Cerebellar cortex (tissue), 1 donor: ENCODE data around the gene ROBO1.

Experiments
- DNase-seq: peaks from one replicate; pipeline ENCODE4 v3.0.0-alpha.2; 2015; ENCODE audit warnings: low spot score

The ROBO1 gene

DNA sequence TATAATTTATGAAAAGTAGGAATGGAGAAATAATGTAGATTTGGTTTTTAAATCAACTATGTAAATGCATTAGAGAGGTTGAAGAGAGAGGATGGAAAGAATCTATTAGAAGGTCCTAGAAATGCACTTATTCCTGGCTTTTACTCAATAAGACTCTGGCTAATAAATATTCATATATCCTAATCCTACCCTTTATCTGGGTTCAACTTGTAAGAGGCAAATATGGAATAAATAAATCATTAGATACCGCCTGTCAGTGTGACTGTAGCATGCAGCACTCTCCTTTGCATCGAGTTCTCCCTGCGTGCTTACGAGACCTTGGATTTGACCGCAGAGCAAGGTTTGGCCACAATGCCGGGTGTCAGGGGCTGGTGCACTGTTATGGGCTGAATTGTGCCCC lies 1156.5 kb downstream of the ROBO1 start:
- no peak for DNase-seq

GRCh38 chr3:78610462-78611125 lies 1157.2 kb downstream of the ROBO1 start:
- DNase-seq, result no peak

- peak; percentile 74 for DNase-seq
Measured at GRCh38 chr3:78606756-78607155, 1161.0 kb downstream of the ROBO1 start.

GRCh38 chr3:78605178-78605577 lies 1162.6 kb downstream of the ROBO1 start:
- DNase-seq, result no peak

DNA sequence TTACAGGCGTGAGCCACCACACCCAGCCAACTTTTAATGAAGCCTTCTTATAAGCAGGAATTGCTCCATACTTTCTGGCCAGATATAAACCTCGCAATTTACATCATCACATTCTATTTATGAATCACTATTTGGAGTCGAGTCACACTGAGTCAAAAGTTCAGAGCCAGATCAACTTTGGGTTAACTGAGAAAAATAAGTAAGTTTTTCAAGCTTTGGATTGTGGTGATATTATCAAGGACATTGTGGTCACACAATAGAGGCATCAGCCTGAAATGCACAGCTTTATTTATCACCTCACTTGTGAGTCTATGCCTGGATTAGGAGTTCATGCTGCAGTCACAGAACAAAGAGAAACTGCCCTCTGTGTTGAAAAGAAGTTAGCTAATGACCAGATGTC lies 1163.5 kb downstream of the ROBO1 start:
- DNase-seq, result no peak

GRCh38 chr3:78601249-78601648 lies 1166.5 kb downstream of the ROBO1 start:
- no peak for DNase-seq

DNA sequence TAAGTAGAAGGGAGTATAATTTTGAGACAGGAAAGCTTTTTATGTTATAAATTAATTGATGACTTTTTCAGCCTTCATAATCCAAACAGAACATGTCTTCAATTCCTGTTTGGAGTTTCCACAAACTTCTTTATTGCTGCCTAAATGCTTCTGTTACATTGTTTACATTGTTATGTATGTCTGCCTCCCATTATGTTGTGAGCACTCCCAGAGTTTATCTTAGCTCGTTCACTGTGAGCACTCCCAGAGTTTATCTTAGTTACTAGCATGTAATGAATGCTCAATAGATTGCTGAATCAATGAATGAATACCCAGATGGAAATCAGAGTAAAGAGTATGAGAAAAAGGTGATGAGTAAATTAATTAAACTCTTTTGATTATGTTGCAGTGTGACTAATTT lies 1178.0 kb downstream of the ROBO1 start:
- no peak for DNase-seq

DNA sequence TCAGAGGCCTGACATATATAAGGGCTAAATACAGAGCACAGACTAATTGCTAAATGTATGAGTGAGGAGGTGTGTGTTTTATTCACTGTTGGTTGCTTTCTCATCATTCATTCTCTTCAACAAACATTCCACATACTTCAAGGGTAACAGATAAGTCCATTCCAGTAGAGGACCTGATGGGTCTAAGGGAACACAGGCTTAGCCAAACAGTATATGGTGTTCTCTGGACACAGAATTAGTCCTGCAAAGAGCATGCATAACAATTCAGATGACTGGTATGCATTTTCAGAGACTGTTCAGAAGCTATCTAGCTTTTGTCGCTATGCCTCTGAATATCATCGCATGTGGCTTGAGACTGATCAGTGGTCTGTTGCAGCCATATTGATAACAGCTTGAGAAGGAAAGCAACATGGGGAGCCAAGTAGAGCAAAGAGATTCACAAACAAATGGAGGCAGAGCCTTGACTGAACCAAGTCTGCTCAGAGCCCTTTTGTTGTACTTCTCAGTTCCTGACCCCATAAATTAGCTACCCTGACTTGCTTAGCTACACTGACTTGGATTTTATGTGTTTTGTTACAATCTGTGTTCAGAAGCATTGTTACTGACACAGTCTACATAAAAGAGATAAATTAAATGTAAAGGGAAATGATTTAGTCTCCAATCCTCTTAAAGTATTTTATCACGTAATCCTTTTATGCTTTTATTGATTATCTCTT lies 1178.7 kb downstream of the ROBO1 start:
- no peak for DNase-seq

DNA sequence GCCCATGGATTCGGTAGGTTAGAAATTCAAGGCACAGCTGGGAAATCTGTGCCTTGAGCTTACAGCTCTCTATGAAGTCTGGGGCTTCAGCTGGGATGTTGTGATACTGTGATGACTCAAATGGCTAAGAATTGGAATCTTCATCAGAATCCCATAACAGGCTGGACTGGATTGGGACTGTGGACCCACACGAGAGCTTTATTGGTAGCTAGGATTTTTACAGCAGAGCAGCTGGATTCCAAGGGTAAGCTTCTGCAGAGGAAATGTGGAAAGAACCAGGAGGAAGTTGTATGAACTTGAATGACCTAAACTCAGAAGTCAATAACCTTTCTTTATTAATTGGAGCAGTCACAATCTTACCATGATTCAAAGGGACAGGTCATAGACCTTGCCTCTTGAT lies 1187.1 kb downstream of the ROBO1 start:
- no peak for DNase-seq

DNA sequence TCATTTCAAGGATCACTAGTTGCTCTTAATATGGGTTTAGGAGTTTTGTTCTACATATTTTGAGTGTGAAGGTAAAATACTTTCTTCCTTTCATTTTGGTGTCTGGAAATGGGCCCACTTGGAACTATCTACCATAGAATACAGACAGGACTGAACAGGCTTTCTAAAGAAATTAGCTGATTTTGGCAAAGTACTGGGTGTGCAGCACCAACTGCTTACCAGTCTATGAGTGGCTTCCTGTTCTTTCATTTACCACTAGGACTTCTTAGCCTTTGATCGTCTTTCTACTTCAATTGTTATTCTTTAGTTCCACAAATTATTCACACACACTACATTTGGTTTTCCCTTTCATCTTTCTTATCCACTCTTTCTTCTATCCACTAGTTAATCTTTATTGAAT lies 1196.3 kb downstream of the ROBO1 start:
- no peak for DNase-seq

DNA sequence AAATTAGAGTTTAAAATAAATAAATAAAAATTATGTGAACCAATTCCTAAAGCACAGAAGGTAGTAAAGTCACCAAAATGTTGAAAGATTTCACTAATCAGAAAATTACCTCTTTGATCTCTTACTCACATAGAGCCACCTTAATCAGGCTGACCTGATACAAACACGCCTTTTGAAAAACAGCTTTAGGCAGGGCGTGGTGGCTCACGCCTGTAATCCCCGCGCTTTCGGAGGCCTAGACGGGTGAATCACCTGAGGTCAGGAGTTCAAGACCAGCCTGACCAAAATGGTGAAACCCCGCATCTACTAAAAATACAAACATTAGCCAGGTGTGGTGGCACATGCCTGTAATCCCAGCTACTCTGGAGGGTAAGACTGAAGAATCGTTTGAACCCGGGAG lies 1197.3 kb downstream of the ROBO1 start:
- DNase-seq, result no peak

DNA sequence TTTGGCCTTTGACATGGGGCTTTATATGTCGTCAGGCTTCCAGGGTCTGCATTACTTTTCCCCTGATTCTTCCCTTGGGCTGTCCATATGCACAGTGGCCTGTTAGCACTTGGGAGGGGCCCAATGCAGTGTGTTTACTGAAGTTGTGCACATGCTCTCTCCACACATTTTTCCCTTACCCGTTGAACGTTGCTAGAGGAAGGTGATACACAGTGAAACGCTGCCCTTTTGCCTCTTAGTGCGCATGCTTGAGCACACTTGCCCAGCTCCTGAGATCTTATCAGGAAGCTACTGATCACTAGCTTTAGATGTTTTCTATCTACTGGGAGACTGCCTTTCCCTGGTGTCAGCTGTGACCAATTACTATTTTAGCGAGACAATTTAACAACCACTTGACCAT lies 1198.0 kb downstream of the ROBO1 start:
- no peak for DNase-seq

- DNase-seq, result no peak
Measured at GRCh38 chr3:78565712-78566111, 1202.1 kb downstream of the ROBO1 start.

GRCh38 chr3:78562328-78562727 lies 1205.5 kb downstream of the ROBO1 start:
- no peak for DNase-seq
